Esophagus squamous epithelium (tissue), 4 donors: Measurements from ENCODE around the gene STON1.

Experiments
- POLR2A ChIP-seq, 4 donors: fragments of 450-650 bp; IDR thresholded peaks; one replicate each; pipeline ENCODE4 v1.6.1; 2017; ENCODE audit warnings: antibody characterized with exemption in 4 of 4, mild to moderate bottlenecking in 4 of 4, moderate library complexity in 3 of 4
- TF ChIP-seq, protein P1 (sequence below), 6 experiments: fragments of 450-650 bp in 4 of 6; fragments of 200-600 bp in 2 of 6; sonication (generic) in 2 of 6; IDR thresholded peaks; one replicate each; pipeline ENCODE4 v1.5.1; 2016 to 2019; ENCODE audit warnings: antibody characterized with exemption in 6 of 6, mild to moderate bottlenecking in 4 of 6, moderate library complexity in 4 of 6

DNA sequence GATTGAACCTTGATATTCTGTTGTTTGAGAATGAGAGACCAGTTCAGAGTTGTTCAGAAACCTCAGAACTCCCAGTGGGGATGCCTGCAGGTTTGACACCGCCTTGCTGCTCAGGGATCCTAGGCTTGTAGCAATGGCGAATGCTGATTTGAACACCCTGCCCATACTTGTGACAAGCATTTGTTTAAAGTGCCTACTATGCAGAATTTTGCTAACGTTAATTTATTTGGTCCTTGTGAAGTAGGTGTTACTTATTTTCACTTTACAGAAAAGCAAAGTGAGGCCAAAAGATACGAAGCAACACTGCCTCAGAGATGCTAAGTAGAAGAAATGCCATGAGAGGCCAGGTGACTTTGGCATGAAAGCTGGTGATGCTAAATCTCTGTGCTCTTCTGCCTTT lies 32.3 kb downstream of the STON1 start:
- TF ChIP-seq, protein P1, sequence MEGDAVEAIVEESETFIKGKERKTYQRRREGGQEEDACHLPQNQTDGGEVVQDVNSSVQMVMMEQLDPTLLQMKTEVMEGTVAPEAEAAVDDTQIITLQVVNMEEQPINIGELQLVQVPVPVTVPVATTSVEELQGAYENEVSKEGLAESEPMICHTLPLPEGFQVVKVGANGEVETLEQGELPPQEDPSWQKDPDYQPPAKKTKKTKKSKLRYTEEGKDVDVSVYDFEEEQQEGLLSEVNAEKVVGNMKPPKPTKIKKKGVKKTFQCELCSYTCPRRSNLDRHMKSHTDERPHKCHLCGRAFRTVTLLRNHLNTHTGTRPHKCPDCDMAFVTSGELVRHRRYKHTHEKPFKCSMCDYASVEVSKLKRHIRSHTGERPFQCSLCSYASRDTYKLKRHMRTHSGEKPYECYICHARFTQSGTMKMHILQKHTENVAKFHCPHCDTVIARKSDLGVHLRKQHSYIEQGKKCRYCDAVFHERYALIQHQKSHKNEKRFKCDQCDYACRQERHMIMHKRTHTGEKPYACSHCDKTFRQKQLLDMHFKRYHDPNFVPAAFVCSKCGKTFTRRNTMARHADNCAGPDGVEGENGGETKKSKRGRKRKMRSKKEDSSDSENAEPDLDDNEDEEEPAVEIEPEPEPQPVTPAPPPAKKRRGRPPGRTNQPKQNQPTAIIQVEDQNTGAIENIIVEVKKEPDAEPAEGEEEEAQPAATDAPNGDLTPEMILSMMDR (IDR thresholded peaks at IDR 0.05), result no peak
- TF ChIP-seq POLR2A (IDR thresholded peaks at IDR 0.05), result no peak
